Activated T-helper 2 cell treated with anti-CD3 and anti-CD28 coated beads, Interferon-gamma antibody, Interleukin-2, Interleukin-4, amounts not matched to agents 10 μg/mL and 5 μg/mL and 100 μg/mL, durations not matched to agents 14 hours and 24 hours and 36 hours (primary cell): Measurements from ENCODE around the gene GYG2. TPM values are rescaled to one million over a fixed set of nuclear protein-coding genes. Genes with fewer than 3 reads are reported as not detected.
"Not testable (repeated sequence)": the region's sequence is repeated elsewhere in the genome, so short reads cannot be mapped to it uniquely, and the experiment has no call there.

Experiments used
- DNase-seq: peaks from one replicate; pipeline ENCODE4 v3.0.0; 2021; ENCODE audit warnings: low spot score
- H3K27ac Mint-ChIP-seq: one replicate; pipeline ENCODE4 v1.8.0; 2021; ENCODE audit warnings: mixed read lengths
- H3K27me3 Mint-ChIP-seq: one replicate; pipeline ENCODE4 v1.8.0; 2021; ENCODE audit warnings: low read depth, mixed read lengths
- H3K36me3 Mint-ChIP-seq: one replicate; pipeline ENCODE4 v1.8.0; 2021; ENCODE audit warnings: low read depth, mixed read lengths
- H3K4me1 Mint-ChIP-seq: one replicate; pipeline ENCODE4 v1.8.0; 2021; ENCODE audit warnings: low read depth, mixed read lengths
- H3K4me3 Mint-ChIP-seq: one replicate; pipeline ENCODE4 v1.8.0; 2021; ENCODE audit warnings: low read depth, mild to moderate bottlenecking, moderate library complexity, mixed read lengths
- H3K9me3 Mint-ChIP-seq: one replicate; pipeline ENCODE4 v1.8.0; 2021; ENCODE audit warnings: mixed read lengths
- intact Hi-C: fragments of 100-400 bp; cut with micrococcal nuclease; formaldehyde crosslinking; loops from one replicate; pipeline ENCODE4 v1.15.1; 2023
- total RNA-seq: library from RNA; stranded (reverse); gene quantifications from 2 replicates; pipeline ENCODE4 v1.2.3, GENCODE V29; 2022

The GYG2 gene
- total RNA-seq, 1 donor from 2014 or later: not detected

- intact Hi-C loops: no loop called here
- H3K9me3 Mint-ChIP-seq: peaks cover 4% of the 10 kb centered on the region
- H3K36me3 Mint-ChIP-seq: no peaks in the 10 kb centered on the region
- H3K27me3 Mint-ChIP-seq: no peaks in the 10 kb centered on the region
- peaks cover 4% of the 10 kb centered on the region for H3K4me1 Mint-ChIP-seq
- no peak overlapping the region for H3K4me3 Mint-ChIP-seq
- no peak for DNase-seq
- no peak overlapping the region for H3K27ac Mint-ChIP-seq
Measured at GRCh38 chrX:2903366-2903765, 74.6 kb downstream of the GYG2 start.

GRCh38 chrX:2907295-2907694, 78.6 kb downstream of the GYG2 start:
- Mint-ChIP-seq H3K9me3 (peaks cover 4% of the 10 kb centered on the region), H3K36me3 (no peaks in the 10 kb centered on the region), H3K4me1 (no peaks in the 10 kb centered on the region), H3K27ac (no peak overlapping the region), H3K4me3 (no peak overlapping the region), H3K27me3 (no peaks in the 10 kb centered on the region)
- no peak for DNase-seq
- intact Hi-C loops: no loop called here

- DNase-seq: no peak
- H3K36me3 Mint-ChIP-seq: no peaks in the 10 kb centered on the region
- no peaks in the 10 kb centered on the region for H3K27me3 Mint-ChIP-seq
- H3K4me3 Mint-ChIP-seq: no peak overlapping the region
- intact Hi-C loops: no loop called here
- H3K27ac Mint-ChIP-seq: no peak overlapping the region
- H3K9me3 Mint-ChIP-seq: no peaks in the 10 kb centered on the region
- H3K4me1 Mint-ChIP-seq: no peaks in the 10 kb centered on the region
Measured at GRCh38 chrX:2908125-2908685, 79.5 kb downstream of the GYG2 start.

GRCh38 chrX:2910109-2910508, 81.4 kb downstream of the GYG2 start:
- no peaks in the 10 kb centered on the region for H3K9me3 Mint-ChIP-seq
- intact Hi-C loops: no loop called here
- no peak overlapping the region for H3K27ac Mint-ChIP-seq
- H3K27me3 Mint-ChIP-seq: no peaks in the 10 kb centered on the region
- H3K36me3 Mint-ChIP-seq: no peaks in the 10 kb centered on the region
- DNase-seq: no peak
- H3K4me3 Mint-ChIP-seq: no peak overlapping the region
- H3K4me1 Mint-ChIP-seq: no peaks in the 10 kb centered on the region

GRCh38 chrX:2913118-2913517, 84.4 kb downstream of the GYG2 start:
- Mint-ChIP-seq H3K27ac (no peak overlapping the region), H3K9me3 (no peaks in the 10 kb centered on the region), H3K4me3 (no peak overlapping the region), H3K4me1 (no peaks in the 10 kb centered on the region), H3K36me3 (no peaks in the 10 kb centered on the region), H3K27me3 (no peaks in the 10 kb centered on the region)
- DNase-seq: no peak
- intact Hi-C loops: no loop called here

GRCh38 chrX:2917767-2918166, 89.0 kb downstream of the GYG2 start:
- H3K36me3 Mint-ChIP-seq: no peaks in the 10 kb centered on the region
- no peak overlapping the region for H3K27ac Mint-ChIP-seq
- intact Hi-C loops: no loop called here

GRCh38 chrX:2921193-2921592, 92.5 kb downstream of the GYG2 start:
- intact Hi-C loops: no loop called here
- no peaks in the 10 kb centered on the region for H3K4me1 Mint-ChIP-seq
- no peaks in the 10 kb centered on the region for H3K9me3 Mint-ChIP-seq
- no peaks in the 10 kb centered on the region for H3K27me3 Mint-ChIP-seq
- DNase-seq: no peak
- H3K4me3 Mint-ChIP-seq: no peak overlapping the region
- no peaks in the 10 kb centered on the region for H3K36me3 Mint-ChIP-seq
- no peak overlapping the region for H3K27ac Mint-ChIP-seq

More at GRCh38 chrX:2917767-2918166, 89.0 kb downstream of the GYG2 start:
- H3K27me3 Mint-ChIP-seq: no peaks in the 10 kb centered on the region
- DNase-seq: no peak
- H3K4me3 Mint-ChIP-seq: no peak overlapping the region
- H3K4me1 Mint-ChIP-seq: no peaks in the 10 kb centered on the region
- no peaks in the 10 kb centered on the region for H3K9me3 Mint-ChIP-seq

GRCh38 chrX:2921750-2922149, 93.0 kb downstream of the GYG2 start:
- intact Hi-C loops: no loop called here
- H3K9me3 Mint-ChIP-seq: no peaks in the 10 kb centered on the region
- no peak for DNase-seq
- no peak overlapping the region for H3K4me3 Mint-ChIP-seq
- no peaks in the 10 kb centered on the region for H3K36me3 Mint-ChIP-seq
- H3K27ac Mint-ChIP-seq: no peak overlapping the region
- H3K4me1 Mint-ChIP-seq: no peaks in the 10 kb centered on the region
- no peaks in the 10 kb centered on the region for H3K27me3 Mint-ChIP-seq

- Mint-ChIP-seq H3K27ac (no peak overlapping the region), H3K27me3 (no peaks in the 10 kb centered on the region), H3K4me3 (no peak overlapping the region), H3K36me3 (no peaks in the 10 kb centered on the region), H3K4me1 (no peaks in the 10 kb centered on the region), H3K9me3 (no peaks in the 10 kb centered on the region)
- intact Hi-C loops: no loop called here
- DNase-seq: no peak
Measured at GRCh38 chrX:2924151-2924550, 95.4 kb downstream of the GYG2 start.

GRCh38 chrX:2926255-2926654, 97.5 kb downstream of the GYG2 start:
- H3K27me3 Mint-ChIP-seq, H3K27ac Mint-ChIP-seq, intact Hi-C loops, H3K4me1 Mint-ChIP-seq, H3K36me3 Mint-ChIP-seq, H3K4me3 Mint-ChIP-seq, DNase-seq, H3K9me3 Mint-ChIP-seq: not testable (repeated sequence)

- Mint-ChIP-seq H3K27ac (no peak overlapping the region), H3K4me1 (no peaks in the 10 kb centered on the region), H3K36me3 (no peaks in the 10 kb centered on the region), H3K4me3 (peak overlapping the region; percentile 26), H3K27me3 (peaks cover 4% of the 10 kb centered on the region), H3K9me3 (peaks cover 4% of the 10 kb centered on the region)
- intact Hi-C loops: no loop called here
- no peak for DNase-seq
Measured at GRCh38 chrX:2926664-2927275, 98.0 kb downstream of the GYG2 start.

- Mint-ChIP-seq H3K36me3 (no peaks in the 10 kb centered on the region), H3K9me3 (peaks cover 4% of the 10 kb centered on the region), H3K27me3 (peaks cover 4% of the 10 kb centered on the region), H3K27ac (peak overlapping the region; percentile 38), H3K4me3 (peak overlapping the region; percentile 47), H3K4me1 (no peaks in the 10 kb centered on the region)
- no peak for DNase-seq
- intact Hi-C loops: no loop called here
Measured at GRCh38 chrX:2928191-2928582, 99.5 kb downstream of the GYG2 start.

GRCh38 chrX:2928583-2929434, 100.1 kb downstream of the GYG2 start, which contains the start of gene ARSD:
Gene ARSD, minus strand, starts transcription at chrX:2929339. Its CDS starts 64 bp downstream, at chrX:2929275.
- peak within 1 kb of the TSS; percentile 73 for H3K4me3 Mint-ChIP-seq
- H3K4me1 Mint-ChIP-seq: no peaks in the 10 kb centered on the region
- H3K27me3 Mint-ChIP-seq: peaks cover 4% of the 10 kb centered on the region
- intact Hi-C loops: no loop called here
- no peaks in the 10 kb centered on the region for H3K36me3 Mint-ChIP-seq
- DNase-seq: peak; percentile 46
- peaks cover 4% of the 10 kb centered on the region for H3K9me3 Mint-ChIP-seq
- H3K27ac Mint-ChIP-seq: no peak within 1 kb of the TSS
